GM18858 (cell line): ENCODE data around the gene GRB7.
"Not testable (repeated sequence)": the region's sequence is repeated elsewhere in the genome, so short reads cannot be mapped to it uniquely, and the experiment has no call there.

Source experiments
- ATAC-seq: cut with Tn5 transposase; IDR thresholded peaks from one replicate; pipeline ENCODE4 v1.9.1; 2021; ENCODE audit not compliant: unreplicated experiment

The GRB7 gene

GRCh38 chr17:39737760-39738567 is at the start of gene GRB7:
Gene GRB7 (plus strand): TSS chr17:39737938. CDS start chr17:39742302, 4,364 bp downstream.
- no peak for ATAC-seq

DNA sequence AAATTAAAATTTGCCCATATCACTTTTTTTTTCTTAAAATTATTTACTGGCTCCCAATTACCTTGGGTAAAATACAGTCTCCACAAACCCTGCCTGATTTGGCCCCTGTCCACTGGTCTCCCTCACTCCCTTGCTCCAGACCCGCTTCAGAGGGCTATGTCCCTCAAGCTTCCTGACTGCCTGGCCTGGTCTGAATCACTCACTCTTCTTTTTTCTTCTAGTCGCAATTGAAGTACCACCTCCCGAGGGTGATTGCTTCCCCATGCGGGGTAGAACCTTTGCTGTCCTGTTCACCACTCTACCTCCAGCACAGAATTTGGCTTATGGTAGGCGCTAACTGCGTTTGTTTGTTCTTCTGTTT is 49.3 kb upstream of the GRB7 start:
- ATAC-seq = no peak

DNA sequence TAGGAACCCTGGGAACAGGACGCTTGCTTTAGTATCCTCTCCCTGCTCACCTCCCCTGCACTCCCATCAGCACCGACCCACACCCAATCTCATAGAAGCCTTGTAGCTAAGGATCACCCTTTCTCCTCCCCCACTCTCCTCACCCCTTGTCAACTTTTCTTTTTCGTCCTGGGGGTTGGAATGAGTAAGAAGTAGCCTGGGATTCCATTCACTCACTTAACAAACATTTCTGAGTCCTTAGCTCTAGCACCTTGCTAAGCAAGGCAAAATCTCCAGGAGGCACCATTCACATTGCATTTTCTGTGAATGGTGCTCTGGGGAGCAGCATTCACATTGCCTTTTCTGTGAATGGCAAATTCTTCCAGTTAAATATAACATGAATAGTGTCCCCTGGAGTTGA is 48.8 kb upstream of the GRB7 start:
- ATAC-seq = no peak

GRCh38 chr17:39694593-39694992 is 43.1 kb upstream of the GRB7 start:
- ATAC-seq = no peak

DNA sequence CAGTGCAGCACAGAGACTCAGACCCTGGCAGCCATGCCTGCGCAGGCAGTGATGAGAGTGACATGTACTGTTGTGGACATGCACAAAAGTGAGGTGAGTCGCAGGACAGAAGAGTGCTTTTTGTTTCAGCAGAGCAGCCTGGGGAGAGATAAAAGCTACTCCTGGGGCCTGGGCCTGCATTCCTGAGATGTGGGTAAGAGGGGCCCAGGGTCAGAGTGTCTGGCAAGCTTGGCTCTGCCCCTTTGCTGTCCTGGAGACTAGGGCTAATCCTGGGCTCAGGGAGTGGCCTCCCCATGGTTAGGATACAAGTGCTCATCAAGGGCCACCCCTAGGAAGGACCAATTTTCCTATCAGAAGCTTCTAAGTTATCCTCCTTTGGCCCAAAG is 42.7 kb upstream of the GRB7 start:
- ATAC-seq = no peak

DNA sequence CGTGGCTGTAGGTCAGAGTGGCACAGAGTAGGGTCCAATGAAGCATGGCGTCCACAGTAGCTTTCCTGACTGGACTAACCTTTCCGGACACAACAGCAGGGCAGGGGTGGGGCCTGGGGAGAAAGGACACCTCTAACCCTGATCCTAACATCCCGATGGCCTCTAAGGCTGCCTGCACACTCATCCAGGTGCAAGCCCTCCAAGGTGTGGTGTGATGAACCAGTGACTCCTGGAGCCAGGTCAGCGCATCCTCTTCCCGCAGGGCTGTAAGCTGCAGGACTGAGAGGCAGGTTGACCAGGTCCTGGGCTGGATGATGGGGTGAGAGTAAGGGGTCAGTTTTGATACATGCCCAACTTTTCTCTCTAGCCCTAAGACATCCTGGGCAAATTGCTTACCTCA is 41.0 kb upstream of the GRB7 start:
- no peak for ATAC-seq

GRCh38 chr17:39697961-39698360 is 39.8 kb upstream of the GRB7 start:
- ATAC-seq = no peak

GRCh38 chr17:39699157-39699817 is 38.5 kb upstream of the GRB7 start:
- not testable (repeated sequence) for ATAC-seq

DNA sequence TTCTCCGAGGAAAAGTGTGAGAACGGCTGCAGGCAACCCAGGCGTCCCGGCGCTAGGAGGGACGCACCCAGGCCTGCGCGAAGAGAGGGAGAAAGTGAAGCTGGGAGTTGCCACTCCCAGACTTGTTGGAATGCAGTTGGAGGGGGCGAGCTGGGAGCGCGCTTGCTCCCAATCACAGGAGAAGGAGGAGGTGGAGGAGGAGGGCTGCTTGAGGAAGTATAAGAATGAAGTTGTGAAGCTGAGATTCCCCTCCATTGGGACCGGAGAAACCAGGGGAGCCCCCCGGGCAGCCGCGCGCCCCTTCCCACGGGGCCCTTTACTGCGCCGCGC is 38.0 kb upstream of the GRB7 start, which contains the start of gene ERBB2:
ERBB2 (plus strand) TSS at position 247 of the 330 bp plus-strand sequence. CDS start 175 bp downstream, outside the sequence.
- ATAC-seq = no peak

DNA sequence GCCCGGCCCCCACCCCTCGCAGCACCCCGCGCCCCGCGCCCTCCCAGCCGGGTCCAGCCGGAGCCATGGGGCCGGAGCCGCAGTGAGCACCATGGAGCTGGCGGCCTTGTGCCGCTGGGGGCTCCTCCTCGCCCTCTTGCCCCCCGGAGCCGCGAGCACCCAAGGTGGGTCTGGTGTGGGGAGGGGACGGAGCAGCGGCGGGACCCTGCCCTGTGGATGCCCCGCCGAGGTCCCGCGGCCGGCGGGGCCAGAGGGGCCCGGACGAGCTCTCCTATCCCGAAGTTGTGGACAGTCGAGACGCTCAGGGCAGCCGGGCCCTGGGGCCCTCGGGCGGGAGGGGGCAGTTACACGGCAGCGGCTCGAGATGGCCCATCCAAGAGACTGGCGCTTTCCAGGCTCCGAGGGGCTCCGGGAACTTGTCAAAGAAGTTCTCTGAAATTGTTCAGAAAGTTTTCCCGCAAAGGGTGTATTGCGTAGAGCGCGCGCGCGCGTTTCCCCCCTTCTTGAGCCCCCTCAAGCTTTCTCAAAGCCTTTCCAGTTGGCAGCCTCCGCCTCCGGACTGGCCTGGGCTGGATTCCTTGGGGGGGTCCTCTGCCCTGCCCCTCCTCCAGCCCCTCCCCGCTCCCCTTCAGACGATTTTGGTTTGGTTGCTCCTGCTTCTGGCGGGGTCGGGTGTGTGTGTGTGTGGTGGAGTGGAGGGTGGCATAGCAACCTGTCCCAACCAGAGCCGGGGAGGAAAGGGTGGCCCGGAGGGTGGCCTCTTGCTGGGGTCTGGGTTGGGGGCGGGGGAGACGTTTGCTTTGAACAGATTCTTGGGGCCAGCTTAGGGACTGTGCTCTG is 37.4 kb upstream of the GRB7 start:
- ATAC-seq = no peak

DNA sequence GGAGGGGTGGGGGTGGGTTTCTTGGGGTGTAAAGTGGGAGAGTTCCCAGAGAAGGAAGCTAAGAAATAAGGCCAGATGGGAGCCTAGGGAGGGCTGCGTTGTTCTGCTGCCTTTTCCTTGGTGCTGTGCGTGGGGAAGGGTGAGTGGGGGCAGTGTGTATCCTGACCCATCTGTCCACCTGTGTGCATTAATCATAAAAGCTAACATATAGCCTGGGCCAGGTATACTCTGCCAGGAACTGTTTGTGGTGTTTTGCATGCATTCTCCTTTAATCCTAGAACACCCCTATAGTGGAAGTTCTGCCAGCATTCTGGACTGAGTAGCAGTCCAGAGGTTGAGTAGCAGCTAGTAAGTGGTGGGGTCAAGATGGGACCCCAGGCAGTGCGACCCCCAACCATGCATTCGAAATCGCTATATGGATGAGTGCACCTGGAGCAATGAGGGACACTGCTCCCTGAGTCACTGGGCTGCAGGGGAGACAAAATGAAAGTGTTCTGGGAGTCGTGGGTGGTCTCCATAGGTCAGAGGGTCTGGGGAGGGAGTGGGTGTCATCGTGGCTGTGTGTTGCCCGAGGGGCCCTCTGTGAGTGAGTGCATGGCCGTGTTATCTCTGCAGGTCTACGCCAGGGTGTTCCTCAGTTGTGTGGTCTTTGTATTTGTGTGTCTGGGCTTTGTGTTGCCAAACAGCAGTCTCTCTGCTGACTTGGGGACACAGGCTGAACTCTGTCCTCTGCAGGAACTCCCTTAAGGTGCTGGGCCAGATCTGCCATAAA is 36.5 kb upstream of the GRB7 start:
- ATAC-seq = no peak

DNA sequence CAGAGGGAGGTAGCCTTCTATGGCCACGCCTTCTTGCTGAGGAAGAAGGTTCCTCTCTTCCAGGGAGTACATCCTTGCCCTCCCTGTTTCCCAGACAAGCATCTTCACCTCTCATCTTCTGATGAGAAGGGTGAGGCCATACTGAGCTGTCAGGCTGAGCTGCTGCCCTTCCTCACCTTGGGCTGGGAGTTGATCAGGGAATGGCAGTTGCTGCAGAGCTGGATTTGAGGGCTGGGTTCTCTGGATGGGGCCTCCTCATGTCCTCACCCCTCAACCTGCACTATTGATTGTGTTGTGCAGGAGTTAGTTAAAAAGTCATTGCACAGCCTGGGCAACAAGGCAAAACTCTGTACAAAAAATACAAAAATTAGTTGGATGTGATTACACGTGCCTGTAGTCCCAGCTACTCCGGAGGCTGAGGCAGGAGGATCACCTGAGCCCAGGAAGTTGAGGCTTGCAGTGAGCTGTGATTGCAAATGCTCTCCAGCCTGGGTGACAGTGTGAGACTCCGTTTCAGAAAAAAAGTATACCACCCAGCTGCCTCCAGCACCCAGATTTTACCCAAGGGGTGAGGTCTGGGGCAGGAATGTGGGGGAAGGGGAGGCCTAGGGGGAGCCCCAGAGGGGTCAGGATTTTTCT is 35.8 kb upstream of the GRB7 start:
- ATAC-seq = no peak

DNA sequence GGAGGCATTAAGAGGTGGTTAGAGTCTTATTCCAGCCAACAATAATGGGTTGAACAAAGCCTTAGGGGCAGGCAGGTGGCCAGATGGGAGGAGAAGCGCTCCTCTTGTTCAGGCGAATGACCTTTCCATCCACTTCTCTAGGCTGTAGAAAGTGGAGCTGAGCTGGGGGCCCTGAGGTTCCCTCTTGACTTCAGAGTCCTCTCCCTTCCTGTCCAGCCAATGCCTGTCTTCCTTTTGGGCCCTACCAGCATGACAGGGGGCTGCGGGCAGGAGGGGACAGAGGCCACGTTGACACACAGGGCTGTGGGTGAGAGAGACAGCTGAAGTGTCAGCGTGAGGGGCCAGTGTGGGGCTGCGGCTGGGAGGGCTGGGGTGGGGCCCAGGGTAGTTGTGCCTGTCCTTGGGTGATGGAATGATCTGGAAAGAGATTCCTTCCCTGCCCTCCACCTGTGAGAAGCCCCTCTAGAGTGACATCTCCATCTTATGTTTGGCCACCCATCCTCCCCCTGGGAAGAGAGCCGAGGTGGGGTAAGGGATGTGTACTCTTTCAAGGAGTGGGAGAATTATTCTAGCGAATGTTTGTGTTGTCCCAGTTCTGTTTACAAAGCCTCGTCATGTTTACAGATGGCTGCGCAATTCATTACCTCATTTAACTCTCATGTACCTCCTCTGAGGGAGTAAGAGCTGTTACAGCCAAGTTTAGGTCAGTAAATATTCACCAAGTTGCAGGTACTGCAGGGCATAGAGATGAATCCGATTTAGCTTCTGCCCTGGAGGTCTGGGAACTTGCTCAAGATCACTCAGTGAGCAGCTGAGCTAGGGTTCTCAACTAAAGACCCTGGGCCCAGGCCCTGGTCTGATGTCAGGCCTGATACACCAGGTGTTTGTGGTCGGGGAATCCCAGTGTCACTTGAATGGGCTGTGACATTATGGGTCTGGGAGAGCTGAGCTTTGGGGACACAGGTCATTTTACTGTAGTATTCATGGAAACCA is 34.5 kb upstream of the GRB7 start:
- no peak for ATAC-seq

DNA sequence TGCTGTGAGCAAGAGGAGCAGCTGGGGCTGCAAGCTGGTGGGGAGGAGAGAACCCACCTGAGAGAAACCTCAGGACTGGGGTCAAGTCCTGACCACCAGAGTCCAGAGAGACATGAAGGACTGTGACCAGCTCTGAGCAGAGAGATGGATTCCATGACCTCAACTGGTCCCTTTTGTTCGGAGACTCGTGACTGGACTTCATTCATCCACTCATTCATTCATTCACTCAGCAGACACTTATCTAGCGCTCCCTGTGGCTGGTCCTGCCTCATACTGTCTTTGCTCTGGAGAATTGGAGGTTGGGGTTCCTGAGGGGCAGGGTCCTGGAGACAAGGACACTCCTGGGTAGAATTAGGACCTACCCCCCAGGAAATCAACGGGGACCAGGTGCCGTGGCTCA is 33.8 kb upstream of the GRB7 start:
- no peak for ATAC-seq

DNA sequence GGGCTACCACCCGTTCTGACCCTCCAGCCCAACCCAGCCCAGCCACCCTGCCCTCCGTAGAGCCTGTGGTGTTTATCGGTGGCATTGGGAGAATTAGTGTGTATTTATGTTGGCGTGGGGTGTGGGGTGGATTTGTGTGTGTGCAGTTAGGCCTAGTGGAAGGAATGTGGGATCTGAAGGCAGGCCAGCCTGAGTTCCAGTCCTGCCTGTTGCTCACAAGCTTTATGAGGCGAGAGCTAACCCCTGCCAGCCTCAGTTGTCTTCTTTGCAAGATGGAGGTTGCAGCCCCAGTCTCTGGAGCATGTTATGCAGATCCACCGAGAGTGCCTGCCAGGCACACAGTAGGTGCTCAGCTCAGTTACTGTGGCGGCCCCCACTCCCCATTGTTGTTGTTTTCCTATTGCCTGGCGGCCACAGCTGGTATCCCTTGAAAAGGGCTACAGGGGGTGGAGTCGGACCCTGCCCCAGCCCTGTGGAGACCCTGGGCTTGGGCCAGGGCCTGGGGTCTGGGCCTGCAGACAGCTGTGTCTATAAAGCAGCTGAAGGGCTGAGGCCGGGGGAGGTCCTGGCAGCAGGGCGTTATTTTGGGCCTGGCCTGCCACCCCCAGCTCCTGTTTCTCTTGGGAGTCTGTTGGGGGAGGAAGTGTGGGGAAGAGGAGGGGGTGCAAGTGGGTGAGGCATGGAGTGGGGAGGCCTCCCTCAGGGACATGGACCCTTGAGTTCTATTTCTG is 32.8 kb upstream of the GRB7 start:
- no peak for ATAC-seq

- ATAC-seq = no peak
Measured at GRCh38 chr17:39705786-39706348, 31.9 kb upstream of the GRB7 start.

- ATAC-seq = no peak
Measured at GRCh38 chr17:39706383-39706782, 31.4 kb upstream of the GRB7 start.

- ATAC-seq = no peak
Measured at GRCh38 chr17:39706921-39707337, 30.8 kb upstream of the GRB7 start.
